ENCODE data around the gene ZNF205. TPM values are rescaled to one million over a fixed set of nuclear protein-coding genes. Genes with fewer than 3 reads are reported as not detected.
A peak's percentile ranks its signal among the peaks of the same experiment; 100 is the strongest.

Gene ZNF205
- total and polyA plus RNA-seq, 9 of the 15 experiments (the other 6 are each of a cell fraction or from before 2014, with no cell fraction given), result 2.4 to 11.8 (median 5.1) TPM; not detected in 2

- peak; percentile 78 for TF ChIP-seq ARID4B (CRISPR knock-in tag; IDR thresholded peaks at IDR 0.05)
- peak; percentile 79 for TF ChIP-seq ATF7 (IDR thresholded peaks at IDR 0.05)
- TF ChIP-seq SIN3A (IDR thresholded peaks at IDR 0.05; ENCODE audit: borderline replicate concordance in 2 of 2, control insufficient read depth in 1 of 2, low read depth in 2 of 2, low read length in 2 of 2), result no peak; a peak in 1 of 4 replicates
- TF ChIP-seq TOE1 (IDR thresholded peaks at IDR 0.05; ENCODE audit: borderline replicate concordance), result no peak; the same call in 1 of the 2 replicates
- TF ChIP-seq TOE1 (CRISPR knock-in tag; IDR thresholded peaks at IDR 0.05; ENCODE audit: borderline replicate concordance, low read depth), result 0 out of 2 replicates have a peak, but pooled peaks have one; percentile 15
- peak; percentile 67 to 72 for TF ChIP-seq MNT (conservative IDR thresholded peaks at IDR 0.05)
- TF ChIP-seq NCOA4 (IDR thresholded peaks at IDR 0.05; ENCODE audit: partially characterized antibody), result no peak
- TF ChIP-seq ZNF551 (CRISPR knock-in tag; IDR thresholded peaks at IDR 0.05), result no peak
- peak; percentile 81 for TF ChIP-seq L3MBTL2 (IDR thresholded peaks at IDR 0.05)
- TF ChIP-seq KLF16 (IDR thresholded peaks at IDR 0.05), result no peak
- peak; percentile 65 for TF ChIP-seq ZBTB7A (IDR thresholded peaks at IDR 0.05; ENCODE audit: borderline replicate concordance, control insufficient read depth, low read depth, low read length)
- TF ChIP-seq CEBPG (CRISPR knock-in tag; IDR thresholded peaks at IDR 0.05), result peak; percentile 38; the same call in 1 of the 2 replicates
- TF ChIP-seq CEBPG (tag; conservative IDR thresholded peaks at IDR 0.05 in 1 of 2, IDR thresholded peaks at IDR 0.05 in 1 of 2), result no peak
- TF ChIP-seq UBTF (IDR thresholded peaks at IDR 0.05; ENCODE audit: borderline replicate concordance in 1 of 2, low read depth in 2 of 2, low read length in 2 of 2), result peak; percentile 95 to 99
- TF ChIP-seq ZBTB1 (CRISPR knock-in tag; IDR thresholded peaks at IDR 0.05; ENCODE audit: borderline replicate concordance, low read depth), result no peak
- TF ChIP-seq ZNF217 (CRISPR knock-in tag; IDR thresholded peaks at IDR 0.05), result no peak
- no peak for TF ChIP-seq RAD51 (IDR thresholded peaks at IDR 0.05; ENCODE audit: borderline replicate concordance, low read depth)
- TF ChIP-seq HDAC6 (IDR thresholded peaks at IDR 0.05; ENCODE audit: low read depth, low read length), result no peak
Measured at GRCh38 chr16:3150346-3151218, 38.2 kb downstream of the ZNF205 start (continued).
